ENCODE measurements around the gene LRP6.
"Not testable (repeated sequence)": the region's sequence is repeated elsewhere in the genome, so short reads cannot be mapped to it uniquely, and the experiment has no call there.

The LRP6 gene

GRCh38 chr12:12180575-12180974 lies 86.3 kb downstream of the LRP6 start:
- peak; percentile 28 for DNase-seq (ENCODE audit: low spot score)

GRCh38 chr12:12180136-12180535 lies 86.7 kb downstream of the LRP6 start:
- no peak for DNase-seq (ENCODE audit: low spot score)

- peak; percentile 22 for DNase-seq (ENCODE audit: low spot score)
Observed at GRCh38 chr12:12178559-12178958, 88.3 kb downstream of the LRP6 start.

- no peak for DNase-seq (ENCODE audit: low spot score)
Observed at GRCh38 chr12:12176402-12176801, 90.4 kb downstream of the LRP6 start.

GRCh38 chr12:12171991-12172511 lies 94.8 kb downstream of the LRP6 start:
- DNase-seq (ENCODE audit: low spot score), result peak; percentile 43

- no peak for DNase-seq (ENCODE audit: low spot score)
Observed at GRCh38 chr12:12167847-12168246, 99.0 kb downstream of the LRP6 start.

GRCh38 chr12:12166751-12167150 lies 100.1 kb downstream of the LRP6 start:
- no peak for DNase-seq (ENCODE audit: low spot score)

GRCh38 chr12:12159988-12160387 lies 106.9 kb downstream of the LRP6 start:
- peak; percentile 63 for DNase-seq (ENCODE audit: low spot score)

GRCh38 chr12:12158858-12159257 lies 108.0 kb downstream of the LRP6 start:
- DNase-seq (ENCODE audit: low spot score), result peak; percentile 70

- peak; percentile 13 for DNase-seq (ENCODE audit: low spot score)
Observed at GRCh38 chr12:12157424-12157823, 109.4 kb downstream of the LRP6 start.

- no peak for DNase-seq (ENCODE audit: low spot score)
Observed at GRCh38 chr12:12156828-12157227, 110.0 kb downstream of the LRP6 start.

GRCh38 chr12:12156116-12156515 lies 110.7 kb downstream of the LRP6 start:
- no peak for DNase-seq (ENCODE audit: low spot score)

- DNase-seq (ENCODE audit: low spot score), result no peak
Observed at GRCh38 chr12:12153596-12153995, 113.2 kb downstream of the LRP6 start.

GRCh38 chr12:12147111-12147510 lies 119.7 kb downstream of the LRP6 start:
- DNase-seq (ENCODE audit: low spot score), result no peak

- DNase-seq (ENCODE audit: low spot score), result not testable (repeated sequence)
Observed at GRCh38 chr12:12144531-12144930, 122.3 kb downstream of the LRP6 start.

GRCh38 chr12:12141000-12141399 lies 125.8 kb downstream of the LRP6 start:
- no peak for DNase-seq (ENCODE audit: low spot score)

- no peak for DNase-seq (ENCODE audit: low spot score)
Observed at GRCh38 chr12:12138203-12139154, 128.4 kb downstream of the LRP6 start.

GRCh38 chr12:12133785-12134184 lies 133.1 kb downstream of the LRP6 start:
- DNase-seq (ENCODE audit: low spot score), result no peak

- no peak for DNase-seq (ENCODE audit: low spot score)
Observed at GRCh38 chr12:12133259-12133658, 133.6 kb downstream of the LRP6 start.

GRCh38 chr12:12128670-12129069 lies 138.2 kb downstream of the LRP6 start:
- no peak for DNase-seq (ENCODE audit: low spot score)

- no peak for DNase-seq (ENCODE audit: low spot score)
Observed at GRCh38 chr12:12127304-12127703, 139.5 kb downstream of the LRP6 start.

- DNase-seq (ENCODE audit: low spot score), result no peak
Observed at GRCh38 chr12:12126551-12126950, 140.3 kb downstream of the LRP6 start.

- no peak for DNase-seq (ENCODE audit: low spot score)
Observed at GRCh38 chr12:12123036-12123604, 143.7 kb downstream of the LRP6 start.

All from GM03348 (cell line).